HEK293 (cell line): ENCODE data around the gene ZSCAN25.

ENCODE experiments used
- CTCF ChIA-PET: fragments of 350-600 bp; formaldehyde crosslinking; extraction: SDS; loops from one replicate; lab custom pipeline; 2021; ENCODE audit warnings: antibody characterized with exemption; lab: Yijun Ruan, JAX
- POLR2A ChIA-PET: fragments of 300-600 bp; formaldehyde crosslinking; extraction: SDS; loops from one replicate; lab custom pipeline; 2020; ENCODE audit warnings: antibody characterized with exemption, inconsistent platforms; lab: Yijun Ruan, JAX
- H3K27ac ChIP-seq: fragments of 200-500 bp; sonication (Bioruptor generic); 2 replicates; pipeline ENCODE4 v1.5.1; 2014; ENCODE audit warnings: low read depth, low read length, control low read depth, inconsistent platforms; ENCODE audit errors: extremely low read depth
- H3K36me3 ChIP-seq, 2 experiments: fragments of 200-500 bp in 1 of 2; sonication (Bioruptor generic) in 1 of 2; 1 replicate in 1 of 2; 2 replicates in 1 of 2; pipeline ENCODE4 v1.5.1; 2014 to 2017; ENCODE audit warnings: inconsistent platforms in 2 of 2, low read length in 2 of 2; ENCODE audit not compliant: control insufficient read depth in 2 of 2, insufficient read depth in 1 of 2
- H3K4me1 ChIP-seq: fragments of 200-500 bp; sonication (Bioruptor generic); 2 replicates; pipeline ENCODE4 v1.5.1; 2014; ENCODE audit warnings: mild to moderate bottlenecking, low read length, inconsistent platforms; ENCODE audit not compliant: control insufficient read depth, insufficient read depth
- H3K4me3 ChIP-seq: 2 replicates; pipeline ENCODE4 v1.5.1; 2011; ENCODE audit warnings: low read depth, mild to moderate bottlenecking, control low read depth, low read length, moderate library complexity
- H3K9me3 ChIP-seq: fragments of 200-500 bp; sonication (Bioruptor generic); 2 replicates; pipeline ENCODE4 v1.5.1; 2014; ENCODE audit warnings: low read depth, low read length, inconsistent platforms; ENCODE audit not compliant: control insufficient read depth, insufficient read depth
- ATF2 ChIP-seq: fragments of 450-650 bp; formaldehyde crosslinking; IDR thresholded peaks from 2 replicates; pipeline ENCODE4 v1.5.1; 2016; ENCODE audit warnings: missing biosample characterization, missing genetic modification characterization, low read depth
- KLF17 ChIP-seq: fragments of 450-650 bp; formaldehyde crosslinking; IDR thresholded peaks from 2 replicates; pipeline ENCODE4 v1.5.1; 2016; ENCODE audit warnings: missing biosample characterization, missing genetic modification characterization
- PRDM10 ChIP-seq: fragments of 450-650 bp; formaldehyde crosslinking; IDR thresholded peaks from 2 replicates; pipeline ENCODE4 v1.5.1; 2016; ENCODE audit warnings: missing biosample characterization, missing genetic modification characterization
- SCRT2 ChIP-seq: fragments of 450-650 bp; formaldehyde crosslinking; IDR thresholded peaks from 2 replicates; pipeline ENCODE4 v1.5.1; 2016; ENCODE audit warnings: missing biosample characterization, missing genetic modification characterization
- ZBTB20 ChIP-seq: fragments of 450-650 bp; formaldehyde crosslinking; IDR thresholded peaks from 2 replicates; pipeline ENCODE4 v1.5.1; 2016; ENCODE audit warnings: missing biosample characterization, missing genetic modification characterization
- ZNF501 ChIP-seq: fragments of 450-650 bp; formaldehyde crosslinking; IDR thresholded peaks from 2 replicates; pipeline ENCODE4 v1.5.1; 2016; ENCODE audit warnings: missing biosample characterization, missing genetic modification characterization
- ZNF621 ChIP-seq: fragments of 450-650 bp; formaldehyde crosslinking; IDR thresholded peaks from 2 replicates; pipeline ENCODE4 v1.5.1; 2017; ENCODE audit warnings: missing biosample characterization, missing genetic modification characterization
- ZNF629 ChIP-seq: fragments of 450-650 bp; formaldehyde crosslinking; IDR thresholded peaks from 2 replicates; pipeline ENCODE4 v1.5.1; 2017; ENCODE audit warnings: missing biosample characterization, missing genetic modification characterization
- ZNF785 ChIP-seq: fragments of 450-650 bp; formaldehyde crosslinking; IDR thresholded peaks from 2 replicates; pipeline ENCODE4 v1.5.1; 2016; ENCODE audit warnings: missing biosample characterization, missing genetic modification characterization
- ZSCAN18 ChIP-seq: fragments of 450-650 bp; formaldehyde crosslinking; IDR thresholded peaks from 2 replicates; pipeline ENCODE4 v1.5.1; 2016; ENCODE audit warnings: missing biosample characterization, missing genetic modification characterization
- TF ChIP-seq, protein P1 (sequence below): fragments of 450-650 bp; formaldehyde crosslinking; IDR thresholded peaks from 2 replicates; pipeline ENCODE4 v1.5.1; 2017; ENCODE audit warnings: missing biosample characterization, mild to moderate bottlenecking, missing genetic modification characterization, moderate library complexity
- TF ChIP-seq, protein P2 (sequence below): fragments of 450-650 bp; formaldehyde crosslinking; optimal IDR thresholded peaks from 2 replicates; pipeline ENCODE3; 2016; ENCODE audit warnings: missing biosample characterization, mild to moderate bottlenecking, missing genetic modification characterization
- TF ChIP-seq, protein P3 (sequence below): fragments of 450-650 bp; formaldehyde crosslinking; IDR thresholded peaks from 2 replicates; pipeline ENCODE4 v1.5.1; 2016; ENCODE audit warnings: missing biosample characterization, missing genetic modification characterization

Gene ZSCAN25

DNA sequence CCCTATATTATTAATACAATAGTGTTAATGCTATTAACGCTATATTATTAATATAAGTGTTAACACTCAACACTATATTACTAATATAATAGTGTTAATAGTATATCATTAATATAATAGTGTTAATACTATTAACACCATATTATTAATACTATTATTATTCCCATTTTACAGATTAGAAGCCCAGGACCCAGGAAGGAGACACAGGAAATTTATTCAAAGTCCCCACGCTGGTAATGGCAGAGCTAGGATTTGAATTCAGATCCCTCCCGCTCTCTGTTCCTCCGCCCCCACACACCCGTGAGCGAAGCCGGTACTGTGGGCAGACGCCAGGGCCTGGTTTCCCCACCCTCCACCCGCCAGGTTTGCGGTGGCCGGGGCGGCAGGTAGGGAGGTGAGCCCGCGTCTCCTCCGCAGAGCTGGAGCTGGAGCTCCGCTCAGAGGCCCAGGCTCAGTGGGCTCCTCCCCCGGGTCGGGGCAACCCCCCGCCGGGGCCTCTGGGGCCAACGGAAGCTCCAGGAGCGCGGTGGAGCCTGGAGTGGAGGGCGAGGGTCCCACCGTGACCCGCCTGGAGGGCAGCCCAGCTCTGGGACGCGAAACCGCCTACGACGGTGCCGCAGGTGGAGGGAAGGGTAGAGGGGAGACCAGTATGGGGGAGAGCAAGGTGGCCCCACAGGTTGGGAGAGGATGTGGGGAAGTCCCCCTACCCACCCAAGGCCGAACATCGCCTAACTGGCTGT lies 18.8 kb upstream of the ZSCAN25 start, which contains the start of gene TMEM225B (continued):
- TF ChIP-seq PRDM10 = no peak
- TF ChIP-seq KLF17 = no peak
- TF ChIP-seq, protein P1, sequence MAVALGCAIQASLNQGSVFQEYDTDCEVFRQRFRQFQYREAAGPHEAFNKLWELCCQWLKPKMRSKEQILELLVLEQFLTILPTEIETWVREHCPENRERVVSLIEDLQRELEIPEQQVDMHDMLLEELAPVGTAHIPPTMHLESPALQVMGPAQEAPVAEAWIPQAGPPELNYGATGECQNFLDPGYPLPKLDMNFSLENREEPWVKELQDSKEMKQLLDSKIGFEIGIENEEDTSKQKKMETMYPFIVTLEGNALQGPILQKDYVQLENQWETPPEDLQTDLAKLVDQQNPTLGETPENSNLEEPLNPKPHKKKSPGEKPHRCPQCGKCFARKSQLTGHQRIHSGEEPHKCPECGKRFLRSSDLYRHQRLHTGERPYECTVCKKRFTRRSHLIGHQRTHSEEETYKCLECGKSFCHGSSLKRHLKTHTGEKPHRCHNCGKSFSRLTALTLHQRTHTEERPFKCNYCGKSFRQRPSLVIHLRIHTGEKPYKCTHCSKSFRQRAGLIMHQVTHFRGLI (tag by site-specific recombination) = no peak
- TF ChIP-seq ZNF621 (tag by site-specific recombination) = no peak

- CTCF ChIA-PET = no interaction called here
- POLR2A ChIA-PET = no interaction called here
- no peaks in the 10 kb centered on the region for H3K9me3 ChIP-seq
Measured at GRCh38 chr7:99599836-99600235, 16.9 kb upstream of the ZSCAN25 start.

More at GRCh38 chr7:99599836-99600235, 16.9 kb upstream of the ZSCAN25 start:
- no peaks in the 10 kb centered on the region for H3K4me1 ChIP-seq
- H3K4me3 ChIP-seq = no peak overlapping the region
- TF ChIP-seq, protein P2, sequence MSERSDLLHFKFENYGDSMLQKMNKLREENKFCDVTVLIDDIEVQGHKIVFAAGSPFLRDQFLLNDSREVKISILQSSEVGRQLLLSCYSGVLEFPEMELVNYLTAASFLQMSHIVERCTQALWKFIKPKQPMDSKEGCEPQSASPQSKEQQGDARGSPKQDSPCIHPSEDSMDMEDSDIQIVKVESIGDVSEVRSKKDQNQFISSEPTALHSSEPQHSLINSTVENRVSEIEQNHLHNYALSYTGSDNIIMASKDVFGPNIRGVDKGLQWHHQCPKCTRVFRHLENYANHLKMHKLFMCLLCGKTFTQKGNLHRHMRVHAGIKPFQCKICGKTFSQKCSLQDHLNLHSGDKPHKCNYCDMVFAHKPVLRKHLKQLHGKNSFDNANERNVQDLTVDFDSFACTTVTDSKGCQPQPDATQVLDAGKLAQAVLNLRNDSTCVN (tag by site-specific recombination) = no peak
- no peak for TF ChIP-seq ATF2 (tag by site-specific recombination)
- TF ChIP-seq SCRT2 = no peak
- TF ChIP-seq ZNF629 (tag by site-specific recombination) = no peak
- no peak for TF ChIP-seq ZNF785 (tag by site-specific recombination)
- TF ChIP-seq ZSCAN18 (tag by site-specific recombination) = no peak
- no peak for TF ChIP-seq ZNF501 (tag by site-specific recombination)
- TF ChIP-seq KLF17 = no peak
- TF ChIP-seq, protein P3, sequence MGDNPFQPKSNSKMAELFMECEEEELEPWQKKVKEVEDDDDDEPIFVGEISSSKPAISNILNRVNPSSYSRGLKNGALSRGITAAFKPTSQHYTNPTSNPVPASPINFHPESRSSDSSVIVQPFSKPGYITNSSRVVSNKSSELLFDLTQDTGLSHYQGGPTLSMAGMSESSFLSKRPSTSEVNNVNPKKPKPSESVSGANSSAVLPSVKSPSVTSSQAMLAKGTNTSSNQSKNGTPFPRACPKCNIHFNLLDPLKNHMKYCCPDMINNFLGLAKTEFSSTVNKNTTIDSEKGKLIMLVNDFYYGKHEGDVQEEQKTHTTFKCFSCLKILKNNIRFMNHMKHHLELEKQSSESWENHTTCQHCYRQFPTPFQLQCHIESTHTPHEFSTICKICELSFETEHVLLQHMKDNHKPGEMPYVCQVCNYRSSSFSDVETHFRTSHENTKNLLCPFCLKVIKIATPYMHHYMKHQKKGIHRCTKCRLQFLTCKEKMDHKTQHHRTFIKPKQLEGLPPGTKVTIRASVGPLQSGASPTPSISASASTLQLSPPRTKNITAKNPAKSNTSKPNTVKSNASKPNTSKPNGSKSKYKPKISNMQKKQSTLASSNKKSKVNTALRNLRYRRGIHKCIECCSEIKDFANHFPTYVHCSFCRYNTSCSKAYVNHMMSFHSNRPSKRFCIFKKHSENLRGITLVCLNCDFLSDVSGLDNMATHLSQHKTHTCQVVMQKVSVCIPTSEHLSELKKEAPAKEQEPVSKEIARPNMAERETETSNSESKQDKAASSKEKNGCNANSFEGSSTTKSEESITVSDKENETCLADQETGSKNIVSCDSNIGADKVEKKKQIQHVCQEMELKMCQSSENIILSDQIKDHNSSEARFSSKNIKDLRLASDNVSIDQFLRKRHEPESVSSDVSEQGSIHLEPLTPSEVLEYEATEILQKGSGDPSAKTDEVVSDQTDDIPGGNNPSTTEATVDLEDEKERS = no peak
- TF ChIP-seq ZBTB20 (tag by site-specific recombination) = no peak
- H3K27ac ChIP-seq = no peak overlapping the region
- no peaks in the 10 kb centered on the region for H3K36me3 ChIP-seq
